ENCODE measurements around the gene FAM149A.

DNA sequence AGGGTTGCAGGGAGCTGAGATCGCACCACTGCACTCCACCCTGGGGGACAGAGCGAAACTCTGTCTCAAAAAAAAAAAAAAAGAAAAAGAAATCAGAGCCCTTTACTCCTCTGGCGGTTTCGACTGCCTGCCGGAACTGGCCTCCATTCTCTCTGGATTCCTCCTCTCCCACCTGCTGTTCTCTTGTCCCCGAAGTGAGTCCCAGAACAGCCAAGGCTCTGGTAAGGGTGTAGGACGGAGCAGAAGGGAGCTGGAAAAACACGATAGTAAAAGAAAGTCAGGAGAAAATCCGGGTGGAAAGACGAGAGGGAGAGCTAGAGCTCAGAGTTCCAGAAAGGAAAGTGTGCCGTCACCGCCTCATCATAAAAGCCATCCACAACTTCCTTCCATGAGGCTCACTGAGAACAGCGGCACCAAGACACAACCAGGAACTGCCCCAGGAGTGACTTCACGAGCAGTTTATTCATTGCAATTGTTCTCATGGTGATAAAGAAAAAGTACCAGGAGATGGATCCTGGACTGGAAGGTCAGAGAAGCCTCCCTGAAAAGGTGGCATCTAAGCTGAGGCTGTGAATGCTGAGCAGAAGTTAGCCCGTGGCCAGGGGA is 23.2 kb upstream of the FAM149A start:
- TF ChIP-seq, protein P1, sequence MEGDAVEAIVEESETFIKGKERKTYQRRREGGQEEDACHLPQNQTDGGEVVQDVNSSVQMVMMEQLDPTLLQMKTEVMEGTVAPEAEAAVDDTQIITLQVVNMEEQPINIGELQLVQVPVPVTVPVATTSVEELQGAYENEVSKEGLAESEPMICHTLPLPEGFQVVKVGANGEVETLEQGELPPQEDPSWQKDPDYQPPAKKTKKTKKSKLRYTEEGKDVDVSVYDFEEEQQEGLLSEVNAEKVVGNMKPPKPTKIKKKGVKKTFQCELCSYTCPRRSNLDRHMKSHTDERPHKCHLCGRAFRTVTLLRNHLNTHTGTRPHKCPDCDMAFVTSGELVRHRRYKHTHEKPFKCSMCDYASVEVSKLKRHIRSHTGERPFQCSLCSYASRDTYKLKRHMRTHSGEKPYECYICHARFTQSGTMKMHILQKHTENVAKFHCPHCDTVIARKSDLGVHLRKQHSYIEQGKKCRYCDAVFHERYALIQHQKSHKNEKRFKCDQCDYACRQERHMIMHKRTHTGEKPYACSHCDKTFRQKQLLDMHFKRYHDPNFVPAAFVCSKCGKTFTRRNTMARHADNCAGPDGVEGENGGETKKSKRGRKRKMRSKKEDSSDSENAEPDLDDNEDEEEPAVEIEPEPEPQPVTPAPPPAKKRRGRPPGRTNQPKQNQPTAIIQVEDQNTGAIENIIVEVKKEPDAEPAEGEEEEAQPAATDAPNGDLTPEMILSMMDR (IDR thresholded peaks at IDR 0.05; ENCODE audit: poor library complexity, severe bottlenecking) = no peak
- TF ChIP-seq RAD21 (conservative IDR thresholded peaks at IDR 0.05) (no peak), SMC3 (conservative IDR thresholded peaks at IDR 0.05; ENCODE audit: poor library complexity) (no peak), EZH2 (IDR thresholded peaks at IDR 0.05; ENCODE audit: borderline replicate concordance, insufficient read depth, low read length, poor library complexity, severe bottlenecking) (no peak), POLR2AphosphoS5 (IDR thresholded peaks at IDR 0.05) (no peak), MXI1 (conservative IDR thresholded peaks at IDR 0.05; ENCODE audit: poor library complexity, severe bottlenecking) (no peak)
